Fibroblast of lung (primary cell): ENCODE data around the gene CLIP2. TPM values are rescaled to one million over a fixed set of nuclear protein-coding genes. Genes with fewer than 3 reads are reported as not detected.
"Not testable (repeated sequence)": the region's sequence is repeated elsewhere in the genome, so short reads cannot be mapped to it uniquely, and the experiment has no call there.

Experiments used
- DNase-seq, 2 donors: peaks; one replicate each; pipeline versions ENCODE4 v3.0.0 to v3.0.0-alpha.2; 2010; ENCODE audit warnings: low read depth in 2 of 2
- H2AFZ ChIP-seq: 2 replicates; pipeline ENCODE4 v1.5.1; 2012; ENCODE audit warnings: low read length, control low read depth, inconsistent platforms
- H3K27ac ChIP-seq: 2 replicates; pipeline ENCODE4 v1.5.1; 2011; ENCODE audit warnings: low read length, control low read depth; ENCODE audit not compliant: insufficient read depth
- H3K27me3 ChIP-seq: 2 replicates; pipeline ENCODE4 v1.5.1; 2011; ENCODE audit warnings: mild to moderate bottlenecking, low read length; ENCODE audit not compliant: control insufficient read depth, insufficient read depth
- H3K36me3 ChIP-seq: 2 replicates; pipeline ENCODE4 v1.5.1; 2011; ENCODE audit warnings: low read length; ENCODE audit not compliant: control insufficient read depth, insufficient read depth
- H3K4me1 ChIP-seq: 2 replicates; pipeline ENCODE4 v1.5.1; 2011; ENCODE audit warnings: low read length; ENCODE audit not compliant: control insufficient read depth, insufficient read depth; ENCODE audit errors: extremely low read depth
- H3K4me2 ChIP-seq: 2 replicates; pipeline ENCODE4 v1.5.1; 2011; ENCODE audit warnings: low read length, control low read depth; ENCODE audit not compliant: insufficient read depth; ENCODE audit errors: extremely low read depth
- H3K4me3 ChIP-seq, 4 experiments: fragments of 200-600 bp in 1 of 4; sonication (generic) in 1 of 4; replicated peaks in 1 of 4; 2 replicates each; pipeline ENCODE4 v1.5.1; 2011 to 2016; ENCODE audit warnings: low read length in 4 of 4, low read depth in 3 of 4, mild to moderate bottlenecking in 3 of 4, control low read depth in 2 of 4, inconsistent platforms in 1 of 4, mixed read lengths in 1 of 4; ENCODE audit not compliant: insufficient read depth in 1 of 4; ENCODE audit errors: control extremely low read depth in 1 of 4
- H3K79me2 ChIP-seq: 2 replicates; pipeline ENCODE4 v1.5.1; 2012; ENCODE audit warnings: mild to moderate bottlenecking, low read length, inconsistent platforms; ENCODE audit not compliant: control insufficient read depth, insufficient read depth
- H3K9ac ChIP-seq: 2 replicates; pipeline ENCODE4 v1.5.1; 2011; ENCODE audit warnings: mild to moderate bottlenecking, low read length, control low read depth; ENCODE audit not compliant: insufficient read depth
- H3K9me3 ChIP-seq: 2 replicates; pipeline ENCODE4 v1.5.1; 2012; ENCODE audit warnings: low read depth, low read length; ENCODE audit not compliant: control insufficient read depth, insufficient read depth
- H4K20me1 ChIP-seq: 2 replicates; pipeline ENCODE4 v1.5.1; 2011; ENCODE audit warnings: low read length; ENCODE audit not compliant: control insufficient read depth, insufficient read depth; ENCODE audit errors: extremely low read depth
- EZH2 ChIP-seq: IDR thresholded peaks from 2 replicates; pipeline ENCODE4 v1.5.1; 2012; ENCODE audit warnings: low read length, control low read depth, mild to moderate bottlenecking; ENCODE audit errors: missing control alignments
- polyA plus RNA-seq, 2 donors: library from polyadenylated mRNA; depleted of rRNA in 1 of 2; stranded (reverse) in 1 of 2; unstranded in 1 of 2; fragments of >200 nt; gene quantifications; 2 replicates each; pipeline ENCODE4 v1.2.1, GENCODE V29; 2011 to 2012; ENCODE audit warnings: missing spikeins in 1 of 2
- total RNA-seq: library from RNA; depleted of rRNA; stranded (reverse); fragments of >200 nt; gene quantifications from 2 replicates; pipeline ENCODE4 v1.2.1, GENCODE V29; 2014
- TF ChIP-seq, protein P1 (sequence below), 2 donors: IDR thresholded peaks in 1 of 2; conservative IDR thresholded peaks in 1 of 2; 1 replicate in 1 of 2; 2 replicates in 1 of 2; pipeline ENCODE4 v1.5.1; 2011 to 2012; ENCODE audit warnings: low read length in 2 of 2, control low read depth in 1 of 2, inconsistent platforms in 1 of 2, low read depth in 1 of 2, mild to moderate bottlenecking in 1 of 2

Gene CLIP2
- total and polyA plus RNA-seq, 2 donors (not counting 1 experiment from before 2014, with no cell fraction given), result 13.1 to 77.8 TPM

GRCh38 chr7:74410772-74411171 is 121.6 kb downstream of the CLIP2 start:
- no peaks in the 10 kb centered on the region for H3K9me3 ChIP-seq
- no peak for TF ChIP-seq EZH2
- TF ChIP-seq, protein P1, sequence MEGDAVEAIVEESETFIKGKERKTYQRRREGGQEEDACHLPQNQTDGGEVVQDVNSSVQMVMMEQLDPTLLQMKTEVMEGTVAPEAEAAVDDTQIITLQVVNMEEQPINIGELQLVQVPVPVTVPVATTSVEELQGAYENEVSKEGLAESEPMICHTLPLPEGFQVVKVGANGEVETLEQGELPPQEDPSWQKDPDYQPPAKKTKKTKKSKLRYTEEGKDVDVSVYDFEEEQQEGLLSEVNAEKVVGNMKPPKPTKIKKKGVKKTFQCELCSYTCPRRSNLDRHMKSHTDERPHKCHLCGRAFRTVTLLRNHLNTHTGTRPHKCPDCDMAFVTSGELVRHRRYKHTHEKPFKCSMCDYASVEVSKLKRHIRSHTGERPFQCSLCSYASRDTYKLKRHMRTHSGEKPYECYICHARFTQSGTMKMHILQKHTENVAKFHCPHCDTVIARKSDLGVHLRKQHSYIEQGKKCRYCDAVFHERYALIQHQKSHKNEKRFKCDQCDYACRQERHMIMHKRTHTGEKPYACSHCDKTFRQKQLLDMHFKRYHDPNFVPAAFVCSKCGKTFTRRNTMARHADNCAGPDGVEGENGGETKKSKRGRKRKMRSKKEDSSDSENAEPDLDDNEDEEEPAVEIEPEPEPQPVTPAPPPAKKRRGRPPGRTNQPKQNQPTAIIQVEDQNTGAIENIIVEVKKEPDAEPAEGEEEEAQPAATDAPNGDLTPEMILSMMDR (conservative IDR thresholded peaks at IDR 0.05 in 1 of 2, IDR thresholded peaks at IDR 0.05 in 1 of 2; ENCODE audit: low read depth in 1 of 2, low read length in 2 of 2), result no peak

GRCh38 chr7:74411571-74411970 is 122.4 kb downstream of the CLIP2 start:
- not testable (repeated sequence) for H3K27ac ChIP-seq, H2AFZ ChIP-seq, H3K4me2 ChIP-seq, H3K4me3 ChIP-seq, H4K20me1 ChIP-seq, H3K27me3 ChIP-seq, DNase-seq, H3K79me2 ChIP-seq, H3K4me1 ChIP-seq, H3K9me3 ChIP-seq, H3K9ac ChIP-seq, H3K36me3 ChIP-seq

More at GRCh38 chr7:74410772-74411171, 121.6 kb downstream of the CLIP2 start:
- H3K27ac ChIP-seq, result no peak overlapping the region
- no peak overlapping the region for H3K4me3 ChIP-seq
- no peaks in the 10 kb centered on the region for H3K4me1 ChIP-seq
- H3K4me2 ChIP-seq, result no peak overlapping the region
- no peaks in the 10 kb centered on the region for H3K36me3 ChIP-seq
- no peak overlapping the region for H3K9ac ChIP-seq
- H3K79me2 ChIP-seq, result no peaks in the 10 kb centered on the region
- no peaks in the 10 kb centered on the region for H3K27me3 ChIP-seq
- no peak overlapping the region for H2AFZ ChIP-seq
- no peak for DNase-seq
- no peaks in the 10 kb centered on the region for H4K20me1 ChIP-seq

- H3K79me2 ChIP-seq, result no peaks in the 10 kb centered on the region
- H3K27ac ChIP-seq, result no peak overlapping the region
- no peaks in the 10 kb centered on the region for H3K36me3 ChIP-seq
- TF ChIP-seq, protein P1 (conservative IDR thresholded peaks at IDR 0.05 in 1 of 2, IDR thresholded peaks at IDR 0.05 in 1 of 2; ENCODE audit: low read depth in 1 of 2, low read length in 2 of 2), result no peak
- TF ChIP-seq EZH2, result no peak
- H3K4me3 ChIP-seq, result no peak overlapping the region
- H3K4me1 ChIP-seq, result no peaks in the 10 kb centered on the region
- no peak overlapping the region for H2AFZ ChIP-seq
- no peak overlapping the region for H3K4me2 ChIP-seq
- no peaks in the 10 kb centered on the region for H3K27me3 ChIP-seq
- no peak for DNase-seq
- no peaks in the 10 kb centered on the region for H4K20me1 ChIP-seq
- no peak overlapping the region for H3K9ac ChIP-seq
- H3K9me3 ChIP-seq, result no peaks in the 10 kb centered on the region
Observed at GRCh38 chr7:74412056-74412455, 122.8 kb downstream of the CLIP2 start.
